Caco-2 (cell line): ENCODE data around the gene TGFA. TPM values are rescaled to one million over a fixed set of nuclear protein-coding genes. Genes with fewer than 3 reads are reported as not detected.

Source experiments
- BruUV-seq: library from RNA; stranded (reverse); fragments of 400-500 nt; replicated peaks from 2 replicates; lab custom pipeline; 2021; lab: Mats Ljungman, UMichigan
- CTCF ChIA-PET: fragments of 300-600 bp; sonication (Branson Sonifier 250); formaldehyde crosslinking; loops from one replicate; lab custom pipeline; 2022; ENCODE audit warnings: antibody characterized with exemption; lab: Charles Lee
- POLR2A ChIA-PET: fragments of 300-600 bp; sonication (Branson Sonifier 250); formaldehyde crosslinking; loops from one replicate; lab custom pipeline; 2022; ENCODE audit warnings: antibody characterized with exemption; lab: Charles Lee
- DNase-seq, 2 experiments: peaks; one replicate each; pipeline versions ENCODE4 v3.0.0 to v3.0.0-alpha.2; 2020 to 2022
- H3K27me3 ChIP-seq: replicated peaks from 2 replicates; pipeline ENCODE4 v1.6.0; 2011; ENCODE audit warnings: low read length; ENCODE audit not compliant: control insufficient read depth, insufficient read depth
- H3K36me3 ChIP-seq: 2 replicates; pipeline ENCODE4 v1.5.1; 2011; ENCODE audit warnings: low read length; ENCODE audit not compliant: control insufficient read depth, insufficient read depth
- H3K4me1 ChIP-seq: fragments of 250-450 bp; sonication (Bioruptor Pico); 2 replicates; pipeline ENCODE4 v1.5.1; 2020; ENCODE audit warnings: mild to moderate bottlenecking
- H3K4me3 ChIP-seq: 2 replicates; pipeline ENCODE4 v1.5.1; 2011; ENCODE audit warnings: low read depth, mild to moderate bottlenecking, control low read depth, low read length
- H3K9me3 ChIP-seq: fragments of 250-450 bp; sonication (Bioruptor Pico); 2 replicates; pipeline ENCODE4 v1.5.1; 2020; ENCODE audit warnings: mild to moderate bottlenecking, moderate library complexity
- H3K27ac Mint-ChIP-seq: one replicate; pipeline ENCODE4 v1.8.0; 2022; ENCODE audit warnings: mixed read lengths; ENCODE audit not compliant: unreplicated experiment
- H3K27me3 Mint-ChIP-seq: one replicate; pipeline ENCODE4 v1.8.0; 2022; ENCODE audit warnings: mixed read lengths; ENCODE audit not compliant: insufficient read depth, unreplicated experiment
- H3K36me3 Mint-ChIP-seq: one replicate; pipeline ENCODE4 v1.8.0; 2022; ENCODE audit warnings: mild to moderate bottlenecking, mixed read lengths; ENCODE audit not compliant: insufficient read depth, unreplicated experiment
- H3K4me1 Mint-ChIP-seq: one replicate; pipeline ENCODE4 v1.8.0; 2022; ENCODE audit warnings: low read depth, mixed read lengths; ENCODE audit not compliant: unreplicated experiment
- H3K4me3 Mint-ChIP-seq: one replicate; pipeline ENCODE4 v1.8.0; 2022; ENCODE audit warnings: mild to moderate bottlenecking, moderate library complexity, mixed read lengths; ENCODE audit not compliant: unreplicated experiment
- H3K9me3 Mint-ChIP-seq: one replicate; pipeline ENCODE4 v1.8.0; 2022; ENCODE audit warnings: mixed read lengths; ENCODE audit not compliant: unreplicated experiment
- CTCF ChIP-seq, 2 experiments: fragments of 200-600 bp in 1 of 2; IDR thresholded peaks; 1 replicate in 1 of 2; 2 replicates in 1 of 2; pipeline versions ENCODE4 v1.5.1 to v1.8.0; 2011 to 2022; ENCODE audit warnings: antibody characterized with exemption in 1 of 2, control low read depth in 1 of 2, inconsistent platforms in 1 of 2, low read depth in 1 of 2, low read length in 1 of 2, mild to moderate bottlenecking in 1 of 2, moderate library complexity in 1 of 2; ENCODE audit not compliant: insufficient read depth in 1 of 2, severe bottlenecking in 1 of 2, unreplicated experiment in 1 of 2
- intact Hi-C: fragments of 100-400 bp; cut with micrococcal nuclease; formaldehyde crosslinking; loops from one replicate; pipeline ENCODE4 v1.10.0; 2022; ENCODE audit not compliant: unreplicated experiment
- total RNA-seq: library from RNA; stranded (reverse); gene quantifications from 2 replicates; pipeline ENCODE4 v1.2.3, GENCODE V29; 2022

TGFA gene
- total RNA-seq, 1 experiment from 2014 or later = 0.70 TPM

- intact Hi-C loops = no loop called here
- no peak overlapping the region for H3K27ac Mint-ChIP-seq
Observed at GRCh38 chr2:70505613-70506391, 47.8 kb downstream of the TGFA start.

GRCh38 chr2:70504750-70505149 lies 48.9 kb downstream of the TGFA start:
- no peak overlapping the region for H3K27ac Mint-ChIP-seq
- intact Hi-C loops = no loop called here
- Histone ChIP-seq H3K4me3 (no peak overlapping the region), H3K27me3 (no peaks in the 10 kb centered on the region; the same call in 1 of the 2 replicates), H3K36me3 (no peaks in the 10 kb centered on the region), H3K9me3 (no peaks in the 10 kb centered on the region), H3K4me1 (no peaks in the 10 kb centered on the region)
- no peaks in the 10 kb centered on the region for H3K9me3 Mint-ChIP-seq
- ChIA-PET POLR2A (no interaction called here), CTCF (interaction anchor here (0.6 kb wide), 1 partner anchor 202 kb away, joined by 4 read pairs; no protein-coding TSS in a partner anchor)
- no peak for TF ChIP-seq CTCF (IDR thresholded peaks at IDR 0.05; ENCODE audit: insufficient read depth in 1 of 2, low read depth in 1 of 2, low read length in 1 of 2, severe bottlenecking in 1 of 2, unreplicated experiment in 1 of 2)
- DNase-seq = no peak
- no peaks in the 10 kb centered on the region for H3K4me1 Mint-ChIP-seq
- H3K4me3 Mint-ChIP-seq = no peak overlapping the region
- H3K36me3 Mint-ChIP-seq = no peaks in the 10 kb centered on the region
- peaks cover 5% of the 10 kb centered on the region for H3K27me3 Mint-ChIP-seq
- no TSS peak for BruUV-seq

More at GRCh38 chr2:70505613-70506391, 47.8 kb downstream of the TGFA start:
- no peaks in the 10 kb centered on the region; the same call in 1 of the 2 replicates for H3K27me3 ChIP-seq
- TF ChIP-seq CTCF (IDR thresholded peaks at IDR 0.05; ENCODE audit: insufficient read depth in 1 of 2, low read depth in 1 of 2, low read length in 1 of 2, severe bottlenecking in 1 of 2, unreplicated experiment in 1 of 2) = no peak
- Mint-ChIP-seq H3K27me3 (peaks cover 9% of the 10 kb centered on the region), H3K4me1 (no peaks in the 10 kb centered on the region), H3K36me3 (no peaks in the 10 kb centered on the region), H3K4me3 (no peak overlapping the region), H3K9me3 (no peaks in the 10 kb centered on the region)
- no peaks in the 10 kb centered on the region for H3K4me1 ChIP-seq
- H3K9me3 ChIP-seq = no peaks in the 10 kb centered on the region
- H3K36me3 ChIP-seq = no peaks in the 10 kb centered on the region
- POLR2A ChIA-PET = no interaction called here
- H3K4me3 ChIP-seq = no peak overlapping the region
- BruUV-seq = no TSS peak
- no peak for DNase-seq
- CTCF ChIA-PET = no interaction called here

- TF ChIP-seq CTCF (IDR thresholded peaks at IDR 0.05; ENCODE audit: insufficient read depth in 1 of 2, low read depth in 1 of 2, low read length in 1 of 2, severe bottlenecking in 1 of 2, unreplicated experiment in 1 of 2) = no peak
- Histone ChIP-seq H3K4me1 (no peaks in the 10 kb centered on the region), H3K4me3 (no peak overlapping the region), H3K9me3 (no peaks in the 10 kb centered on the region), H3K27me3 (no peaks in the 10 kb centered on the region; the same call in 1 of the 2 replicates), H3K36me3 (no peaks in the 10 kb centered on the region)
- DNase-seq = no peak
- Mint-ChIP-seq H3K27ac (no peak overlapping the region), H3K9me3 (no peaks in the 10 kb centered on the region), H3K36me3 (no peaks in the 10 kb centered on the region), H3K27me3 (peaks cover 8% of the 10 kb centered on the region), H3K4me3 (no peak overlapping the region), H3K4me1 (no peaks in the 10 kb centered on the region)
- intact Hi-C loops = no loop called here
- no TSS peak for BruUV-seq
- ChIA-PET POLR2A (no interaction called here), CTCF (no interaction called here)
Observed at GRCh38 chr2:70503896-70504295, 49.7 kb downstream of the TGFA start.
